Measurements from ENCODE around the gene RGR.

Gene RGR

DNA sequence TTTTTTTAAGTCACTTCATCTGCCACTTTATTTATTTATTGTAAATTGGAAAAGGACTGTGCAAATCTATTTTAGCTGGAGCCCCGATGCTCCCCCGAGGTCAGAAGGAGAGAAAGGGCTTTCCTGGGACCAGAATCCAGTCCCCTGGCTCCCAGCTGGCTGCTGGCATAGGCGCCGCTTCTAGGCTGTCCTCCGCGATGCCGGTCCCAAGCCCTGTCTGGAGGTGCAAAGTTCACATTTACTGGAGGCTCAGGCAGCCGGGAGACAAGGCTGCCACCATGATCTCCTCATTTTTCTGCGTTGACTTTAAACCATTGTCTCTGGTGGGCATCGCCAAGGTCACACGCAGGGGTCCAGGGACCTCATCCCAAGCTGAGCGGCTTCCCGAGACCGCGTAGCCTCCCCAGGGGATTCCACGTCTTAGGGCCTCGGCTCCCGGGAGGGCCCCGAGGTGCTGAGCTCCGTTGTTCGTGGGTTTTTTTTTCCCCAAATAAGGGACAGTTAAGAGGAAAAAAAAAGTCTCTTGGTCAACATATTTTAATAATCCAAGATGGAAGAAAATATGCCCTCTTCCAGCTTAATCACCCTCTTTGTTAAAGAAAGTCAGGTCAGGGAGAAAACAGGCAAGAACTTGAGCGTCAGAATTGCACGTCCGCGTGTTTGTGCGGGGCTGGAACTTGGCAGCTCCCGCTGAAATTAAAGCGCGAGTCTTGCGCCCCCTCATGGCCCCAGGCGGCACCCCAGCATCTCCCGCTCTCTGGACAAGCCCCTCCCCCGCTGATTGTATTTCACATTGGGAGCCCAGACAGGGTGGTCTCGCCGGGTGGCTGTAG lies 11.9 kb downstream of the RGR start:
- no peaks in the 10 kb centered on the region for H3K9me3 ChIP-seq (ENCODE audit: low read length)
- H3K4me1 ChIP-seq (ENCODE audit: insufficient read depth, low read length, severe bottlenecking), result no peaks in the 10 kb centered on the region
- H3K27me3 ChIP-seq (ENCODE audit: insufficient read depth, low read length), result no peaks in the 10 kb centered on the region
- H4K20me1 ChIP-seq (ENCODE audit: insufficient read depth, low read length), result no peaks in the 10 kb centered on the region
- TF ChIP-seq EZH2 (IDR thresholded peaks at IDR 0.05; ENCODE audit: borderline replicate concordance, low read length), result no peak
- TF ChIP-seq, protein P1, sequence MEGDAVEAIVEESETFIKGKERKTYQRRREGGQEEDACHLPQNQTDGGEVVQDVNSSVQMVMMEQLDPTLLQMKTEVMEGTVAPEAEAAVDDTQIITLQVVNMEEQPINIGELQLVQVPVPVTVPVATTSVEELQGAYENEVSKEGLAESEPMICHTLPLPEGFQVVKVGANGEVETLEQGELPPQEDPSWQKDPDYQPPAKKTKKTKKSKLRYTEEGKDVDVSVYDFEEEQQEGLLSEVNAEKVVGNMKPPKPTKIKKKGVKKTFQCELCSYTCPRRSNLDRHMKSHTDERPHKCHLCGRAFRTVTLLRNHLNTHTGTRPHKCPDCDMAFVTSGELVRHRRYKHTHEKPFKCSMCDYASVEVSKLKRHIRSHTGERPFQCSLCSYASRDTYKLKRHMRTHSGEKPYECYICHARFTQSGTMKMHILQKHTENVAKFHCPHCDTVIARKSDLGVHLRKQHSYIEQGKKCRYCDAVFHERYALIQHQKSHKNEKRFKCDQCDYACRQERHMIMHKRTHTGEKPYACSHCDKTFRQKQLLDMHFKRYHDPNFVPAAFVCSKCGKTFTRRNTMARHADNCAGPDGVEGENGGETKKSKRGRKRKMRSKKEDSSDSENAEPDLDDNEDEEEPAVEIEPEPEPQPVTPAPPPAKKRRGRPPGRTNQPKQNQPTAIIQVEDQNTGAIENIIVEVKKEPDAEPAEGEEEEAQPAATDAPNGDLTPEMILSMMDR (IDR thresholded peaks at IDR 0.05; ENCODE audit: low read length), result peak; percentile 56
- no peak overlapping the region for H2AFZ ChIP-seq (ENCODE audit: low read length)
- H3F3A ChIP-seq (ENCODE audit: insufficient read depth, low read length), result no peaks in the 10 kb centered on the region
- H3K9me2 ChIP-seq (ENCODE audit: low read depth, low read length), result no peaks in the 10 kb centered on the region
- H3K4me3 ChIP-seq (ENCODE audit: low read depth, low read length, poor library complexity, severe bottlenecking), result no peak overlapping the region
- no peak overlapping the region for H3K9ac ChIP-seq (ENCODE audit: low read length)
- no peaks in the 10 kb centered on the region for H3K36me3 ChIP-seq (ENCODE audit: insufficient read depth, low read length)
- no peak overlapping the region for H3K4me2 ChIP-seq (ENCODE audit: low read length)
- H3K27ac ChIP-seq (ENCODE audit: low read depth, low read length, poor library complexity, severe bottlenecking), result no peak overlapping the region
- no peaks in the 10 kb centered on the region for H3K79me2 ChIP-seq (ENCODE audit: insufficient read depth, low read length)

DNA sequence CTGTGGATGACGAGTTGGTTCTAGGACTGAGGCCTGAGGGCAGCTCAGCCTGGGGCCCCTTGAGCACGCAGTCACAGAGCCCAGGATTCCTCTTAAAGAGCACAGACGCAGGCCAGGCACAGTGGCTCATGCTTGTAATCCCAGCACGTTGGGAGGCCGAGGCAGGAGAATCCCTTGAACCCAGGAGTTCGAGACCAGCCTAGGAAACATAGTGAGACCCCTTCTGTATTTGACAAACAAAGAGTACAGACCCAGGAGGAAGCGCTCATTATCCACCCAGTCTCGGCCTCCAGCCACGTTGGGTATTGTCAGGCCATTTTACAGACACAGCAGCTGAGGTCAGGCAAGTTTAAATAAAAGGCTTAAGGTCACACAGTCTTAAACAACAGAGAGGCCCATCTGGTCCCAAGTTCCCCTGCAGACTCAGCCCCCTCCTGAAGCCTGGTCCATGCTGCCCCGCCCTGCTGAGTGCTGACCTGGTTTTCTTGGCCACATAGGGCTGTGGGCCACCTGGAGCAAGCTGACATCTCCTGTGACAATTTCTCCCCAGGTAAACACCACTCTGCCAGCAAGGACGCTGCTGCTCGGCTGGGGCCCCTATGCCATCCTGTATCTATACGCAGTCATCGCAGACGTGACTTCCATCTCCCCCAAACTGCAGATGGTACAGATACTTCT lies 12.6 kb downstream of the RGR start:
- Histone ChIP-seq H2AFZ (ENCODE audit: low read length) (no peak overlapping the region), H3K27ac (ENCODE audit: low read depth, low read length, poor library complexity, severe bottlenecking) (no peak overlapping the region), H3K9ac (ENCODE audit: low read length) (no peak overlapping the region), H3F3A (ENCODE audit: insufficient read depth, low read length) (no peaks in the 10 kb centered on the region), H3K4me3 (ENCODE audit: low read depth, low read length, poor library complexity, severe bottlenecking) (no peak overlapping the region), H3K4me1 (ENCODE audit: insufficient read depth, low read length, severe bottlenecking) (no peaks in the 10 kb centered on the region), H3K9me2 (ENCODE audit: low read depth, low read length) (no peaks in the 10 kb centered on the region), H3K4me2 (ENCODE audit: low read length) (no peak overlapping the region), H4K20me1 (ENCODE audit: insufficient read depth, low read length) (no peaks in the 10 kb centered on the region), H3K9me3 (ENCODE audit: low read length) (no peaks in the 10 kb centered on the region), H3K36me3 (ENCODE audit: insufficient read depth, low read length) (no peaks in the 10 kb centered on the region), H3K79me2 (ENCODE audit: insufficient read depth, low read length) (no peaks in the 10 kb centered on the region), H3K27me3 (ENCODE audit: insufficient read depth, low read length) (no peaks in the 10 kb centered on the region)
- no peak for TF ChIP-seq EZH2 (IDR thresholded peaks at IDR 0.05; ENCODE audit: borderline replicate concordance, low read length)
- TF ChIP-seq, protein P1 (IDR thresholded peaks at IDR 0.05; ENCODE audit: low read length), result no peak

GRCh38 chr10:84258034-84258695 lies 13.3 kb downstream of the RGR start:
- no peak for TF ChIP-seq EZH2 (IDR thresholded peaks at IDR 0.05; ENCODE audit: borderline replicate concordance, low read length)
- TF ChIP-seq, protein P1 (IDR thresholded peaks at IDR 0.05; ENCODE audit: low read length), result no peak

More at GRCh38 chr10:84258034-84258695, 13.3 kb downstream of the RGR start:
- Histone ChIP-seq H3K9ac (ENCODE audit: low read length) (no peak overlapping the region), H3K4me1 (ENCODE audit: insufficient read depth, low read length, severe bottlenecking) (no peaks in the 10 kb centered on the region), H3K9me2 (ENCODE audit: low read depth, low read length) (no peaks in the 10 kb centered on the region), H3K27ac (ENCODE audit: low read depth, low read length, poor library complexity, severe bottlenecking) (no peak overlapping the region), H4K20me1 (ENCODE audit: insufficient read depth, low read length) (no peaks in the 10 kb centered on the region), H3K4me3 (ENCODE audit: low read depth, low read length, poor library complexity, severe bottlenecking) (no peak overlapping the region), H3K4me2 (ENCODE audit: low read length) (no peak overlapping the region), H3K36me3 (ENCODE audit: insufficient read depth, low read length) (no peaks in the 10 kb centered on the region), H3K27me3 (ENCODE audit: insufficient read depth, low read length) (no peaks in the 10 kb centered on the region), H3K79me2 (ENCODE audit: insufficient read depth, low read length) (no peaks in the 10 kb centered on the region), H3K9me3 (ENCODE audit: low read length) (no peaks in the 10 kb centered on the region), H3F3A (ENCODE audit: insufficient read depth, low read length) (no peaks in the 10 kb centered on the region), H2AFZ (ENCODE audit: low read length) (no peak overlapping the region)
